ENCODE measurements around the gene ACOX1.

The ACOX1 gene

DNA sequence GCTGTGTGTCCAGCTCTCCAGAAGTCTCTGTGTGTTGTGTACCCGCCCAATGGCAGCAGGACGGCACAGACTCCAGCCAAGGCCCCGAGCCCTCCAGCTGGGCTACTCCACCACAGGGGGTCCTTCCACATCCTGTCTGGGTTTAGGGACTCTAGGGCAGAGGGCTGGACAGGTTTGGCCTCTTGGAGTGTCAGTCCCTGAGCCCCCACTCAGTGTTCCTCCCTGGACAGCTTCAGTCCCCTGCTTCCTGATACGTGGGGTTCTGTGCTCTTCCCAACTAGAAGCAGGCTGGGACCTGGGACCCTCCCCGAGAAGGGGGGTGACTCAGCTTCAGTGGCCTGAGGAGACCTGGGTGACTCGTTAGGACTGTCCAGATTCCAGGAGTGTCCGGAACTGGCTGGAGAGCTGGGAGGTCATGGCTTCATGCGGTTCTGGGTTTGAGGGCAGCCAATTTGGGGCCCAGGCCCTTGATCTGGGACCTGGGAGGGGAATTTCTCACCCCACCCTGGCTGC is 25.8 kb upstream of the ACOX1 start:
- TF ChIP-seq, protein P1, sequence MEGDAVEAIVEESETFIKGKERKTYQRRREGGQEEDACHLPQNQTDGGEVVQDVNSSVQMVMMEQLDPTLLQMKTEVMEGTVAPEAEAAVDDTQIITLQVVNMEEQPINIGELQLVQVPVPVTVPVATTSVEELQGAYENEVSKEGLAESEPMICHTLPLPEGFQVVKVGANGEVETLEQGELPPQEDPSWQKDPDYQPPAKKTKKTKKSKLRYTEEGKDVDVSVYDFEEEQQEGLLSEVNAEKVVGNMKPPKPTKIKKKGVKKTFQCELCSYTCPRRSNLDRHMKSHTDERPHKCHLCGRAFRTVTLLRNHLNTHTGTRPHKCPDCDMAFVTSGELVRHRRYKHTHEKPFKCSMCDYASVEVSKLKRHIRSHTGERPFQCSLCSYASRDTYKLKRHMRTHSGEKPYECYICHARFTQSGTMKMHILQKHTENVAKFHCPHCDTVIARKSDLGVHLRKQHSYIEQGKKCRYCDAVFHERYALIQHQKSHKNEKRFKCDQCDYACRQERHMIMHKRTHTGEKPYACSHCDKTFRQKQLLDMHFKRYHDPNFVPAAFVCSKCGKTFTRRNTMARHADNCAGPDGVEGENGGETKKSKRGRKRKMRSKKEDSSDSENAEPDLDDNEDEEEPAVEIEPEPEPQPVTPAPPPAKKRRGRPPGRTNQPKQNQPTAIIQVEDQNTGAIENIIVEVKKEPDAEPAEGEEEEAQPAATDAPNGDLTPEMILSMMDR (conservative IDR thresholded peaks at IDR 0.05; ENCODE audit: low read depth), result no peak
- DNase-seq (ENCODE audit: low spot score), result no peak
- POLR2A ChIA-PET (ENCODE audit: low non-redundant PET), result no interaction called here
- CTCF ChIA-PET, result interaction anchor here (0.5 to 1.6 kb wide), 9 partner anchors 10 to 419 kb away, joined by 3 to 7 read pairs (median 4); partner anchors contain the start of gene EVPL
- H3K27ac ChIP-seq, result peak overlapping the region; percentile 50

DNA sequence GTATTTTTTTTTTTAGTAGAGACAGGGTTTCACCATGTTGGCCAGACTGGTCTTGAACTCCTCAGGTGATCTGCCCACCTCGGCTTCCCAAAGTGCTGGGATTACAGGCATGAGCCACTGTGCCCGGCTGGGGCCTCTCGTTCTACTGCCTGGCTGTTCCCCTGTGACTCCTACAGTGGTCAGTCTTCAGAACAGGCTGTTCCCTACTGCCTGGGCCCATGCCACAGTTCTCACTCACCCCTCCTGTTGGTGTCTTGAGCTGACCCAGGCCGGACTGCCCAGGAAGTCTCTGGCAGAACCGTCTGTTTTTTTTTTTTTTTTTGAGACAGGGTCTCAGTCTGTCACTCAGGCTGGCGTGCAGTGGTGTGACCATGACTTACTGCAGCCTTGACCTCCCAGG is 24.9 kb upstream of the ACOX1 start:
- H3K27ac ChIP-seq, result peak overlapping the region; percentile 50
- POLR2A ChIA-PET (ENCODE audit: low non-redundant PET), result no interaction called here
- CTCF ChIA-PET, result interaction anchor here (0.6 kb wide), 1 partner anchor 10 kb away, joined by 3 read pairs; no protein-coding TSS in a partner anchor
- TF ChIP-seq, protein P1 (conservative IDR thresholded peaks at IDR 0.05; ENCODE audit: low read depth), result no peak
- no peak for DNase-seq (ENCODE audit: low spot score)

DNA sequence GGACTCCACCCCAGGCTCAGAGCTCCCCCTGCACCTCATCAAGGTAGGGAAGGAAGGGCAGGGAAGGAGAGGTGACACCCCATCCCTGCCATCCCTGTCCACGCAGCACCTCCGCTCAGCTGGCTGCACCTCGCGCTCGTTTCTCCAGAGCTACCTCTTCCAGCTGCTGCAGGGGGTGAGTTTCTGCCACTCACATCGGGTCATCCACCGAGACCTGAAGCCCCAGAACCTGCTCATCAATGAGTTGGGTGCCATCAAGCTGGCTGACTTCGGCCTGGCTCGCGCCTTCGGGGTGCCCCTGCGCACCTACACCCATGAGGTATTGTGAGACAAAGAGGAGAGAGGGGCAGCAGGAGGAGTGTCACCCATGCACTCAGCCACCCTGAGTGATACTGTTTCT is 23.1 kb upstream of the ACOX1 start:
- H3K27ac ChIP-seq, result peak overlapping the region; percentile 50; the same call in 1 of the 2 replicates
- ChIA-PET POLR2A (ENCODE audit: low non-redundant PET) (no interaction called here), CTCF (interaction anchor here (0.6 to 0.9 kb wide), 6 partner anchors 21 to 206 kb away, joined by 3 to 4 read pairs (median 3); partner anchors contain the start of gene MRPL38)
- TF ChIP-seq, protein P1 (conservative IDR thresholded peaks at IDR 0.05; ENCODE audit: low read depth), result no peak
- DNase-seq (ENCODE audit: low spot score), result no peak

DNA sequence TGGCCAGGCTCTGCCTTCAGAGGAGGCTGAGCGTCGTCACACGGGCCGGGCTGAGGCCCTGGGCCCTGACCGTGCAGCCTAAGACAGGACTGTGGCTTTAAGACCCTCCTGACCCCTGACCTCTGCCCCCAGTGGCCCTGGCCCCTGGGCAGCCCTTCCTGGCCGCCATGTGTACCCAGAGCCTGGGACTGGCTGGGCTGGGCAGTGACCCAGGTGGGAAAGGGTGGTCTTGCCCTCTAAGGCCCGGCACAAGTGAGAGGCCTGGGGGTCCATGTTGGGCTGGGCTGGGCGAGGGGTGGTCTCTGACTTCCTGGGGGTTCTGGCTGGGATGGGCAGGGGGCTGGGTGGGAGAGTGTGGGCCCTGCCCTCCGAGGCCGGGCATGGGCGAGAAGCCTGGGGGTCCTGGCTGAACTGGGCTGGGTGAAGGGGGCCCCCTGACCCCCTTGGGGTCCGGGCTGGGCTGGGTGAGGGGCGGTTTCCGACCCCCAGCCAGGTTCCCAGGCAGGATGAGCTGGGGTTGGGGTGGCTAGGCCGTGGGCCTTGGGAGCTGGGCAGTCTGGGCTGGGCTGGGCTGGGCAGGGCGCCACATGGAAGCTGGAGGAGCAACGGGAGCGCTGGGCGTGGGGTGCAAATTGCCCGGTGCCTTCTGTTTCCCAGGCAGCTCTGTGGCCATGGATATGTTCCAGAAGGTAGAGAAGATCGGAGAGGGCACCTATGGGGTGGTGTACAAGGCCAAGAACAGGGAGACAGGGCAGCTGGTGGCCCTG is 22.0 kb upstream of the ACOX1 start, which contains the start of gene CDK3:
TSS of gene CDK3 (plus strand) at position 101 of the 767 bp plus-strand sequence. CDS start at position 672, 571 bp downstream.
- POLR2A ChIA-PET (ENCODE audit: low non-redundant PET), result no interaction called here
- H3K27ac ChIP-seq, result peak within 1 kb of the TSS; percentile 50
- CTCF ChIA-PET, result interaction anchor here (0.6 to 1.3 kb wide), 11 partner anchors 10 to 132 kb away, joined by 3 to 8 read pairs (median 3); no protein-coding TSS in a partner anchor
- TF ChIP-seq, protein P1 (conservative IDR thresholded peaks at IDR 0.05; ENCODE audit: low read depth), result peak; percentile 51; the same call in 1 of the 2 replicates
- DNase-seq (ENCODE audit: low spot score), result no peak

DNA sequence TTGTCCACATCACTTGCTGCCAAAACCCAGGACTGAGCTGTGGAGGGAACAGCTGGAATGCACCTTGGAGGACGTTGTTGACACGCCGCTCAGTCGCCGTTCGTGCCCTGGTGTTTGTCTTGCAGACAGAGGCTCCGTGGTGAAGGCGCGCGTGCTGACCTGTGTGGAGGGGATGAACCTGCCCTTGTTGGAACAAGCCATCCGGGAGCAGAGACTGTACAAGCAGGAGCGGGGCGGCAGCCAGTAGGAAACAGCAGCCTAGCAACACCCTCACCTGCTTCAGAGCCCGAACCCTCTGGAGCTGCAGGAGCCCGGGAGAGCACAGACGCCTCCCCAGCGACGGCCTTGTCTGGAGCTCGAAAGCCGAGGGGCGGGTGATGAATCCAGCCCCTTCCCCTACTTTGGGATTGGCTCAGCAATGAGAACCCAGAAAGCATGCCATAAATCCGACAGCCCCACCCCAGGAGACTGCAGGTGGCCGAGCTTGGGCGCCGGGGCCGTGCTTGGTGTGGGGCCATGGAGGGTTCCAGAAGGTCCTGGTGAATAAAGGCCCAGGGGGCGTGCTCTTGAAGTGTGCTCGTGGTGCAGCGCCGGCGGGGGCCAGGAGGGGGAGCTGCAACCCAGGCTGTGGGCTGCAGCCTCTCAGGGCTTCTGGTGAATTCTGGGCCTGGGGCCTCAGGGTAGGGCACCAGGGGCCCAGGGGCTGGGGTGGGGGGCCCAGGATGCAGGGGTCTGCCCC is 21.2 kb upstream of the ACOX1 start:
- H3K27ac ChIP-seq, result peak overlapping the region; percentile 50; the same call in 1 of the 2 replicates
- ChIA-PET POLR2A (ENCODE audit: low non-redundant PET) (no interaction called here), CTCF (interaction anchor here (0.6 to 1.3 kb wide), 10 partner anchors 10 to 254 kb away, joined by 3 to 8 read pairs (median 4); no protein-coding TSS in a partner anchor)
- DNase-seq (ENCODE audit: low spot score), result no peak
- TF ChIP-seq, protein P1 (conservative IDR thresholded peaks at IDR 0.05; ENCODE audit: low read depth), result peak; percentile 82

DNA sequence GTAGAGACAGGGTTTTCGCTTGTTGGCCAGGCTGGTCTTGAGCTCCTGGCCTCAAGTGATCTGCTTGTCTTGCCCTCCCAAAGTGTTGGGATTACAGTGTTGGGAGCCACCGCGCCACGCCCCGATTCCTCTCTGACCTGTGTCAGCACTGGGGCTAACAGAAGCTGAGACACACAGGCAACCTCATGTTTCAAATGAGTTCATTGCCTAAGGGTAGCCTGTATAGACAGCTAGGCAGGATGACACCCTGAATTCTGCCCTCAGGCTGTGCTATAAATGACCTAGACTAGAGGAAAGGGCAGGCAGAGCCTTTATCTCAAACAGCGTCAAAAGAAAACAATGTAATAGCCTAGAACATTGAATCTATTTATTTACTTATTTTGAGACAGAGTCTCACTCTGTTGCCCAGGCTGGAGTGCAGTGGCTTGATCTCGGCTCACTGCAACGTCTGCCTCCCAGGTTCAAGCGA is 19.4 kb upstream of the ACOX1 start:
- TF ChIP-seq, protein P1 (conservative IDR thresholded peaks at IDR 0.05; ENCODE audit: low read depth), result no peak
- peak overlapping the region; percentile 13; the same call in 1 of the 2 replicates for H3K27ac ChIP-seq
- CTCF ChIA-PET, result interaction anchor here (0.6 to 1.3 kb wide), 3 partner anchors 16 to 100 kb away, joined by 3 to 7 read pairs (median 6); no protein-coding TSS in a partner anchor
- POLR2A ChIA-PET (ENCODE audit: low non-redundant PET), result no interaction called here
- no peak for DNase-seq (ENCODE audit: low spot score)

Measured in RWPE1 (cell line).